HTERT RPE-1 (cell line): ENCODE data around the gene NUMA1.

Source experiments
- in situ Hi-C: fragments of 300-500 bp; cut with MboI; formaldehyde crosslinking; loops from 4 replicates; pipeline ENCODE4 v1.14.3; 2020; ENCODE audit warnings: low sequenced_read_pairs

NUMA1 gene

DNA sequence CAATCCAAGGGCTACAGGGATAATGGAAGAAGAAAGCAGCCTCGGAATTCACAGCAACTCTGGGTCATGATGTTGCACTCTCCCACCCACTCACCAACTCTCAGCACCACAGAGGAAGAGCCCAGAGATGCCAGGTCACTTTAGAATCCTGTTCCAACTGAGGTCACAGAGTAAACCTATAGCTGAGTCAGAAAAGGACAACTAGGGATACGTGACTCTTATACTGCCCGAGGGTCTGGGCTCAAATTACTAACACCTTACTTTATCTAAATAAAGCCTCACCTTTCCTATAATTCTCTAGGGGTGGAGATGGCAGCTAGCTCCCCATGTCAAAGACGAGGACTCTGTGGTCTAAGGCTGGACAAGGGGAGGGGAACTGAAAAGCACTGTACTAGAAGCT, 57.0 kb downstream of the NUMA1 start:
- in situ Hi-C loops, result no loop called here

GRCh38 chr11:72018171-72018570, 62.2 kb downstream of the NUMA1 start:
- in situ Hi-C loops, result no loop called here

- in situ Hi-C loops, result no loop called here
Measured at GRCh38 chr11:72015511-72016061, 64.8 kb downstream of the NUMA1 start.

- in situ Hi-C loops, result no loop called here
Measured at GRCh38 chr11:72014761-72015320, 65.5 kb downstream of the NUMA1 start.

DNA sequence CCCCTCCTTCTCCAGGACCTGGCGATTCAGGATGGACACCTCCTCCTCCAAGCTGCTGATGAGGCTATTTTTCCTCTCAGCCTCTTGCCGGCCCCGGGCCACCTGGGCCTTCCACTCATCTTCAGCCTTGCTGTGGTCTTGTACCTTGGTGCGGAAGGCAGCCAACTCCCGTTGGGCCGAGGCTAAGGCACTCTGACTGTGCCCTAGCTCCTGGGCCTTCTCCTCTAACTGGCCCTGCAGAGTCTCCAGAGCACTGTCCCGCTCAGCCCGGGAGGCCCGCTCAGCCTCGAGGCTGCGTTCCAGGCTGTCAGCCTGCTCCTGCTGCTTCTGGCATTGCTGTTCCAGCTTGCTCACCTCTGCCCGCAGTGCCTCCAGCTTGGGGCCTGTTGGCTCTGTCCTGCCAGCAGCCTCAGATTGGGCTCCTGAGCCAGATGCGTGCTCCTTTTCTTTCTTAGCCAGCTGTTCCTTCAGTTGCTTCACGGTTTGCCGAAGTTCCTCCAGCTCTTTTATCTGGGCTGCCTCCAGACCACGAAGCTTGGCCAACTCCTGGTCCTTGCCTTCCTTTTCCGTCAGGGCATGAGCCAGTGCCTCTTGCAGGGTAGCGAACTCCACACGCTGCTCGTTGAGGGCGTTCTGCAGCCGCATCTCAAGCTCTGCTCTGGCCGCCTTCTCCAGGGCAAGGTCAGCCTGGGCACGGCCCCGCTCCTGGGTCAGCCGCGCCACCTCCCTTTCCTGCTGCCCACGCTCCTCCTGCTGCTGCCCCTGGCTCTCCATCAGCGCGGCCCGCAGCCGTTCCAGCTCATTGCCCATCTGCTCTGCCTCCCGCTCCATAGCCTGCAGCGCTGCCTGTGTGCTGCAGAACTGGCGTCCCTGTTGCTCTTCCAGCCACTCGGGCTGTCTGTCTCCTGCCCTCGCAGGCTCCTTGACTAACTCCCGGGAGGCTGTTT, 66.3 kb downstream of the NUMA1 start:
- in situ Hi-C loops, result no loop called here

DNA sequence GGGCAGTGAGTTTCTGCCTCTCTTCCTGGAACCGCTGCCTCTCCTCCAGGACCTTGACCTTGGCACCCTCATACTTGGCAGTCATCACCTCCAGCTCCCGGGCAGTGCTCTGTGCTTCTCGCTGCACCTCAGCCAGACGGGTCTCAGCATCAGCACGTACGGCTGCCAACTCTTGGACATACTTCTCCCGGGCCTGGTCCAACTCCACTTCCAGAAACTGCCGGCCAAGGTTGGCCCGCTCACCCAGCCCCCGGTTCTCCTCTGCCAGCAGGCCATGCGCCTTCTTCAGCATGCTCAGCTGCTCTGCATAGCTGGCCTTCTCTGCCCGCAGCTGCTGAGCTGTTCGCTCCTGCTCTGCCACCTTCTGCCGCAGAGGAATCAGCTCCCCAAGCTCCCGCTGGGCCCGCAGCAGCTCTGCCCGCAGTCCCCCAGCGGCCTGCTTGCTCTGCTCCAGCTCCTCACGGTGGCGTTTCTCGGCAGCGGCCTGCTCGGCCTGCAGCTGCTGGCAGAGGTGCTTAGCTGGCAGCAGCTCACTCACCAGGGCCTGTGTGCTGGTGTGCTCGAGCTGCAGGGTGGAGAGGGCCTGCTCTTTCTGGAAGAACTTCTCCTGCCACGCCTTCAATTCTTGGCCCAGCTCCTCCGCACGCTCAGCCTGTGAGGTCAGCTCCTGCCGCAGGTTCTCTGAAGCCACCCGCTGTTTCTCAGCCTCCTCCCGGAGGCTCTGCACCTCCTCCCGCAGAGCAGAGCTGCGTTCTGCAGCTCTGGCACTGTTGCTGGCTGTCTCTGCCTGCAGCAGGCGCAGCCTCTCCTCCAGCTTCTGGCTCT, 67.2 kb downstream of the NUMA1 start:
- in situ Hi-C loops, result no loop called here

DNA sequence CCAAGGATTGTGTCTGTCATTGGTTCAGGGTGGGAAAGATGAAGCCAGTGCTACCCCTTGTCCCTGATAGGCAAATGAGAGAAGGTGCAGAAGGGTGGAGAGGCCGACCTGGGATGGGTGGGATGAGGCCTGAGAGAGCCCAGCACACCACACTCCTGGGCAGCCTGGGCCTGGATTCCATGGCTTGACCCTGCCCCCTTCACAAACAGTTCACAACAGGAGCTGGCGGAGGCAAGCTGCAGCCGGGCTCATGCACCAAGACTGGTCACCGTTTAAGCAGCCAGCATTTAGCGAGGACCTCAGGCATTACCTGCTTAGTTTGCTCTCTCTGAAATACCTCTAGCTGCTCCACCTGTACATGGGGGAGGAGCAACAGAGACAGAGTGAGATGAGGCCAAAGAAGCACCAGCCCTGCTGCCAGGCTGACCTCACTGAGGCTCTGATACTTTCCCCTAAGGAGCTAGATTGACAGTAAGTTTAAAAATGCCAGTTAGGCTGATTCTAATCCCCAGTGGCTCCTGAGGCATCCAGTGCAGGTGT, 68.2 kb downstream of the NUMA1 start:
- in situ Hi-C loops, result no loop called here

DNA sequence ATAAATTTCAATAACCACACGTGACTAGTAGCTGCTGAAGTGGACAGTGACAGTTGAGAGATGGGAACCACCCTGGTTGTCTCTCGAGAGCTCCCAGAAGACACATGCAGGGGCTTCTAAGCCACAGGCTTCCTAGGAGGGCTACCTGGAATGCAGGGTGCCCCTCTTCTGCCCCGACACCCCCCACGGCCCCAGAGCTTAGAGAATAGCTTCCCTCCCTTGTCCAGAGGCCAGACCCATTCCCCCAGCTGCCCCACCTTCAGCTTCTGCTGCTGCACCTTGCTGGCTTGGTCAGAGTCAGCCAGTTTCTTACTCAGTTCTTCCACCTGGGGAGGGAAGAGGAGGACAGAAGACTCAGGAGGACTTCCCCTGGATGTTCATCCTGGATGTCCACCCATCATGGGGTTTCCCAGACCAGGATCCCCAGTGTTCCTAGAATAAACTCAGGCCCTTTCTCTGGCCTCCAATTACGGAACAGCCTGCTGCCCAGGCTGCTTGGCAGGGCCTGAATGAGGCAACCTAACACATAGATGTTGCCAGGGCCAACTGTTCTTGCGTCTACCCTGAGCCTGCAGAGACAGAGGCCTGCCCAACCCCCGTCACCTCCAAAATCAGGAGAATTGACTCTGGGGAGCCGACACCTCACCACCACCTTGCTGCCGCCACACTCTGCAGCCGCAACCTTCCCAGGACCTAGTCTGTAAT, 69.7 kb downstream of the NUMA1 start:
- in situ Hi-C loops, result no loop called here

DNA sequence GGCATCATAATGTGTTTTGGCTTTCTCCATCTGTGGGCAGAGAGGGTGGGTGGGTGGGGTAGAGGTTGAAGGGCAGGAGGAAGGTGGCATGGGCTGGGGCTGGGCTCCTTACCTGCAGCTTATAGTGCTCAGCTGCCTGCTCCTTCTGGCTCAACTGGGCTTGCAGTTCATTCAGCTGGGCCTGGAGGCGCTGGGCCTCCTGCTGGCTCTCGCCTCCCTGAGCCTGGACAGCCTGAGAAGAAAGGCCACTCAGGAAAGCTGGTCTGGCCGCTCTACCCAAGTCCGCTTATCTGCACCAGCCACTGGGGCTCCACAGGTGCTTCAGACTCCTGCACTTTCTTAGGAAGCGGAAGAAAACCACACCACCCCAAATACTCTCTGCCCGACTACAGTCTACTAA, 71.2 kb downstream of the NUMA1 start:
- in situ Hi-C loops, result no loop called here

- in situ Hi-C loops, result no loop called here
Measured at GRCh38 chr11:72008728-72009127, 71.6 kb downstream of the NUMA1 start.

DNA sequence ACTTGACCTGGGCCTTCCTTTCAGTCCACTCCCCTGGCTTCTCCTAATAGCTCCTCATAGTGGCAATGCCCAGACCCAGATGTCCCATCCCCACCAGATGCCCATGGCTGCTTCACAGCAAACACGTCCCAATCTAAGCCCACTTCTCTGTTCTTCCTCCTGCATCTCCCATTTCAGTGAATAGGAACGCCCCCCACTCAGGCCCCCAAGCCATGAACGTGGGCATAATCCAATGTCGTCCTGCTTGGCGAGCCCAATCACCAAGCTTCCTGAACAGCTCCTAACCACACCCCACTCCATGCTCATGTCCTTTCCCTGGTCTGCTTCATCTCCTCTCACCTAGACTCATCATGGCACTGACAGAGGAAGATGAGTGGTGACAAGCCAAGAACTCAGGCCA, 72.8 kb downstream of the NUMA1 start:
- in situ Hi-C loops, result no loop called here

GRCh38 chr11:72007089-72007476, 73.3 kb downstream of the NUMA1 start:
- in situ Hi-C loops, result no loop called here

GRCh38 chr11:72006309-72007088, 73.8 kb downstream of the NUMA1 start:
- in situ Hi-C loops, result no loop called here

DNA sequence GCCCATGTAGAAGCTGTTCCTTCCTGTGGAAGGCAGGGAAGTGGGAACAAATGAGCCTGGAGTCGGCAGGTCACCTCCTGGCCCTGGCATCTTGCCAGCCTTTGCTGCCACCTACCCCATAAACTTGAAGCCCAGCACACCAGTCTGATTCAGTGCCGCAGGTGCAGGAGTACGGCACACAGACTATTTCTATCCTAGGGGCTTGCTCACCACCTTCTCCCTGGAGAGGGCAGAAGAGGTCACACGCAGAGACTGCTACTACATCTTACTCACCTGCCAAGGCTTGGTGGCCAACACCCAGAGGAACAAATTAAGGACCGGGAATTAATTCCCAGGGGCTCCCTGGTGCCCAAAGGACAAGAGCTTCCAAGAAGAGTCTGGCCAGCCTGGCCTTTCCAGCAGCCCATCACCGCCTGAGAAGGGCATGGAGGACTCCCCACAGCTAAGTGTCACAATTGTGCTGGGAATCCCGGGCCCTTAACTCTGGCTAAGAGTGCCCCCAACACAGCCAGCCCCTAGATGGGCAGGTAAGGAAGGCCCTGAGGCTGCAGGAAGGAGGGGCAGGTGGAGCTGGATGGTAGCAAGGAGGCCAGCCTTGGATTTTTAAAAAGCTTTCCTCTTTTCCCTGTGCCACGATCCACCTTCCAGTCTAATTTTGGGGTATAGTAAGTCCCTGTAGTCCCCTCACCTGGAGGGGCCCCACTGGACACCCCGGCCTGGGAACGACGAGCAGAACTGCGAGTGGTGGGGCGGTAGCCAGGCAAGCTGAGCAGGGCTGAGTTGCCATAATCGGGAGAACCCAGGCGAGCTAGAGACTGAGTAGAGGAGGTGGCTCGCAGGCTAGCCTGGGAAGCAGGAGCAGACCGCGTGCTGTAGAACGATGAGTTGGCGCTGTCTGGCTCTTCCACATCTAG, 74.7 kb downstream of the NUMA1 start:
- in situ Hi-C loops, result no loop called here

DNA sequence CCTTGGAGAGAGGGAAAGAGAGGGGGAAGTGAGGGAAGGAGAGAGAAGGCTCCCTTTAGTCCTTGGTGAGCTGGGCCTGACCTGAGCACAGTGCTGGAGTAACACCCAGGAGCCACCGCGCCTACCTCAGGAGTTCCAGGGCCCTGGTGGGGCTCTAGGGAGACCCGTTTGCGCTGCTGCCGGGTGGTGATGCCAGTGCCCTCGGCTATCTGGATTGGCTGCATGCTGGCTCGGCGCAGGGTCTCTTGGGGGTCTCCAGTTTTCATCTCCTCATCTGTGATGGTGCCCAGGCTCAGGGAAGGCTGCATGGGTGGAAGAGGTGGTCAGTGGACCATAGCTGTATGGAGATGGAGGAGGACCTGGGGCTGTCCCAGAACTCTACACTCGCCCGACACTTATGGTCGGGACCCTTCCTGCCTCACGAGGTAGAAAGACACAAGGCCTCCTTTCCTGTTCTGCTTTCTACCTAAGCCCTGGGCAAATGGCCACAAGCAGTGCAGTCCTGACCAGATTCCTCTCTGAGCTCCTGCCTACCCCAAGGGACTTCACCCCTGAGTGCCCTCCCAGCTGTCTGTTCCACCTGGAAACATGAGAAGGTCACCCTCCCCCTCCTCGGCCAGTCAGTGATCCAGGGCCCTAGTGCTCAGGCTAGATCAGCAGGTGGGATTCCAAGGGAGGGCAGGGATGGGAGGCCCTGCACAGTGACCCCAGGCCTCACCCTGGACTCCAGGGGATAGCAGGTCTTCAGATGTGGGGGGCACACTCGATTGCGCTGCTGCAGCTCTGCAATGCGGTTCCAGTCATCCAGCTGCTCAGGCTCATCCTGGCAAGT, 75.6 kb downstream of the NUMA1 start:
- in situ Hi-C loops, result no loop called here

DNA sequence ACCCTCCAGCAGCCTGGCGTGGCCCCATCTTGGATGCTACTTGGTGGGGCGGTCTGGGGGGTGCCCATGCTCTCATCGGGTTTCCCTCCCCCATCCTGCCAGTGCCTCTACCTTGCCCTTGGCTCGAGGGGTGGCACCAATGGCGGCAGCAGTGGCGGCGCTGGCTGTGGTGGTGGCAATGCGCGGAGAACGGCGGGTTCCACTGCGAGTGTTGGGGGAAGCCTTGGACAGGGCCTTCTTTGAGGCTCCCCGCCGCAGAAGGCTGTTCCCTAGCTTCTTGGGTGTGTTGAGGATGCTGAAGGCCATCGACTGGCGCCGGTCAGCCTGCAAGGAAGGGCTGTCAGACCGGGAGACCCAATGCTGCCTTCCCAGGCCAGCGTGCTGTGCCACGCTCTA, 76.6 kb downstream of the NUMA1 start:
- in situ Hi-C loops, result no loop called here

- in situ Hi-C loops, result no loop called here
Measured at GRCh38 chr11:72002841-72003775, 77.2 kb downstream of the NUMA1 start.
